HG02852 (cell line): ENCODE results near the gene PLEKHG7.
"Not testable (repeated sequence)": the region's sequence is repeated elsewhere in the genome, so short reads cannot be mapped to it uniquely, and the experiment has no call there.

Experiments
- ATAC-seq: cut with Tn5 transposase; IDR thresholded peaks from one replicate; pipeline ENCODE4 v1.9.1; 2021; ENCODE audit warnings: mild to moderate bottlenecking, moderate library complexity; ENCODE audit not compliant: unreplicated experiment

PLEKHG7 gene

GRCh38 chr12:92794356-92794755 lies 91.6 kb downstream of the PLEKHG7 start:
- not testable (repeated sequence) for ATAC-seq

- ATAC-seq: no peak
Observed at GRCh38 chr12:92794814-92795213, 92.0 kb downstream of the PLEKHG7 start.

DNA sequence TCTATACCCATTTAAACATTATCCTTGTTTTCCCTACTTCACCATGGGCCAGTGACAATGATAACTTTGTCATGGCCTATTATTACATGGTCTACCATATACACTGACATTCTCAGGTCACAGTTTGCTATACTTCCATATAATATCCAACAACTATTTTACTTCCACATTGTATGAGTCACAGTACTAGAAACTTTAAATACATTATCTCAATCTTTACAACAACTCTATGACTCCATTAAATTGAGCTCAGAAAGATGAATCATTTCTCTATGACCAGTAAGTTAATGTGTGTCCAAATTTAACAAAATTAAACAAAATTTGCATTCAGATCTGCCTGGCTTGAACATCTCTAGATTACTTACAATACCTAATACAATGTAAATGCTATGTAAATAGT lies 93.9 kb downstream of the PLEKHG7 start:
- ATAC-seq: no peak

- no peak for ATAC-seq
Observed at GRCh38 chr12:92802906-92803305, 100.1 kb downstream of the PLEKHG7 start.

DNA sequence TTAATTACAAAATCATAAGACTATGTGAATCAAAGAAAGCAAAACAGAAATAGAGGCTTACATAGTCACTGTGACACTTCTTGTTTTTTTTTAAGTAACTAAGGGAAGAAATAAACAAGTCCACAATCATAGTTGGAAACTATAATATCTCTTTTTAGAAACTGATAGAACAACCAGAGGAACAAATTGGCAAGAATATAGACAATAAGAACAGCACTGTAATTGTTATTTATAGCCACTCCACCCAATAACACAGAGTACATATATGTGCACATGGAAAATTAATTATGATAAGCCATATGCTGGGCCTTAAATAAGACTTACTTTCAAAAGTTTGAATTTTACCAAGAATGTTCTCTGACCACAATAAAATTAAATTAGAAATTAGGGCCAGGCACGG lies 101.1 kb downstream of the PLEKHG7 start:
- no peak for ATAC-seq

GRCh38 chr12:92810370-92810769 lies 107.6 kb downstream of the PLEKHG7 start:
- ATAC-seq: peak; percentile 84

GRCh38 chr12:92814584-92814983 lies 111.8 kb downstream of the PLEKHG7 start:
- no peak for ATAC-seq

GRCh38 chr12:92821142-92821541 lies 118.4 kb downstream of the PLEKHG7 start:
- ATAC-seq: no peak
